ENCODE data around the gene ELFN2. TPM values are rescaled to one million over a fixed set of nuclear protein-coding genes. Genes with fewer than 3 reads are reported as not detected.

ELFN2 gene
- total RNA-seq, 6 experiments from 2014 or later, result 0.07 to 0.93 (median 0.49) TPM

DNA sequence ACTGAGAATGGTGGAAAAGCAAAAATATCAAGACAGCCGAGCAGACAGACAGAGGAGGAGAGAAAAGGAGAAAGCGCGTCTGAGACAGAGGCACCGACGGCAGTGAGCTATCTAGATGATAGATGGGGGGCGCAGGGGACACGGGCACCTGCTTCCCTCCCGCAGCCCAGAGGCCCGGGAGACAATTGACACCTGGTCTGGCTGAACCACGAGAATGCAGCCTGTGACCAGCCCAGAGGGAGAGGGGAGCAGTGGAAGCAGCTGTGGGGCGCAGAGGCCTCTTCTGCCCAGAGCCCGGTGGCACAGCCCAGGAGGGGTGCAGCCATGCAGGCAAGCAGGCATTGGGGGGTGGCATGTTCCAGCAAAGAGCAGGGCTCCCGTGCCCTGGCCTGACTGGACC lies 48.2 kb downstream of the ELFN2 start:
- intact Hi-C loops (cut with DNase I), result no loop called here
- no peak overlapping the region for H3K27ac ChIP-seq
- ATAC-seq (no peak), DNase-seq (no peak)
- no peak for TF ChIP-seq POLR2A (IDR thresholded peaks at IDR 0.05)
- TF ChIP-seq, protein P1, sequence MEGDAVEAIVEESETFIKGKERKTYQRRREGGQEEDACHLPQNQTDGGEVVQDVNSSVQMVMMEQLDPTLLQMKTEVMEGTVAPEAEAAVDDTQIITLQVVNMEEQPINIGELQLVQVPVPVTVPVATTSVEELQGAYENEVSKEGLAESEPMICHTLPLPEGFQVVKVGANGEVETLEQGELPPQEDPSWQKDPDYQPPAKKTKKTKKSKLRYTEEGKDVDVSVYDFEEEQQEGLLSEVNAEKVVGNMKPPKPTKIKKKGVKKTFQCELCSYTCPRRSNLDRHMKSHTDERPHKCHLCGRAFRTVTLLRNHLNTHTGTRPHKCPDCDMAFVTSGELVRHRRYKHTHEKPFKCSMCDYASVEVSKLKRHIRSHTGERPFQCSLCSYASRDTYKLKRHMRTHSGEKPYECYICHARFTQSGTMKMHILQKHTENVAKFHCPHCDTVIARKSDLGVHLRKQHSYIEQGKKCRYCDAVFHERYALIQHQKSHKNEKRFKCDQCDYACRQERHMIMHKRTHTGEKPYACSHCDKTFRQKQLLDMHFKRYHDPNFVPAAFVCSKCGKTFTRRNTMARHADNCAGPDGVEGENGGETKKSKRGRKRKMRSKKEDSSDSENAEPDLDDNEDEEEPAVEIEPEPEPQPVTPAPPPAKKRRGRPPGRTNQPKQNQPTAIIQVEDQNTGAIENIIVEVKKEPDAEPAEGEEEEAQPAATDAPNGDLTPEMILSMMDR (IDR thresholded peaks at IDR 0.05), result no peak
- H3K4me3 ChIP-seq, result no peak overlapping the region
- no peaks in the 10 kb centered on the region for H3K27me3 ChIP-seq
- no peaks in the 10 kb centered on the region for H3K4me1 ChIP-seq
- H3K9me3 ChIP-seq, result no peaks in the 10 kb centered on the region
- no peaks in the 10 kb centered on the region for H3K36me3 ChIP-seq
- WGBS (ENCODE audit: insufficient coverage, low coverage, low lambda C conversion rate, missing lambda C conversion rate), result 26% methylated on average over 7 of the region's 13 CpGs

DNA sequence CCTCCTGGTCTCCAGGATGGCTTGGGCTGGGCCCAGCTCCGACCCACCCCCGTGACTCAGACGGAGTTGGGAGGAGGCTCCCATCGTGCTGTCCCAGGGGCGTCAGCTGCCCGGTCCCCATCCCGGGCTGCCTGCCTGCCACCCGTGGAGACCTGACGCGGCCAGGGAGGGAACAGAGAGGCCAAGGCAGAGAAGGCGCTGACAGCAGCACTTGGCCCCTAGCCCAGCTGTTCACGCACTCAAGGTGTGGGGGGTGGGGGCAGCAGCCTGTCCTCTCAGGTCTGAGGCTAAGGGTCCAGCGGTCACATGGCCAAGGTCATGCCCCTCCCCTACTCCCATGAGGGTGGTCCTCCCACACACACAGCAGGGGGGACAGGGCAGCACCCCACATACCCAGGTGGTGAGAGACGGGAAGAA lies 48.6 kb downstream of the ELFN2 start:
- Histone ChIP-seq H3K27me3 (no peaks in the 10 kb centered on the region), H3K27ac (no peak overlapping the region), H3K36me3 (no peaks in the 10 kb centered on the region), H3K9me3 (no peaks in the 10 kb centered on the region), H3K4me3 (no peak overlapping the region), H3K4me1 (no peaks in the 10 kb centered on the region)
- DNase-seq (no peak), ATAC-seq (peak in 2 of 4 donors; percentile 12 to 22)
- intact Hi-C loops (cut with DNase I), result no loop called here
- no peak for TF ChIP-seq POLR2A (IDR thresholded peaks at IDR 0.05)
- TF ChIP-seq, protein P1 (IDR thresholded peaks at IDR 0.05), result no peak
- WGBS (ENCODE audit: insufficient coverage, low coverage, low lambda C conversion rate, missing lambda C conversion rate), result 15% methylated on average over 3 of the region's 14 CpGs

DNA sequence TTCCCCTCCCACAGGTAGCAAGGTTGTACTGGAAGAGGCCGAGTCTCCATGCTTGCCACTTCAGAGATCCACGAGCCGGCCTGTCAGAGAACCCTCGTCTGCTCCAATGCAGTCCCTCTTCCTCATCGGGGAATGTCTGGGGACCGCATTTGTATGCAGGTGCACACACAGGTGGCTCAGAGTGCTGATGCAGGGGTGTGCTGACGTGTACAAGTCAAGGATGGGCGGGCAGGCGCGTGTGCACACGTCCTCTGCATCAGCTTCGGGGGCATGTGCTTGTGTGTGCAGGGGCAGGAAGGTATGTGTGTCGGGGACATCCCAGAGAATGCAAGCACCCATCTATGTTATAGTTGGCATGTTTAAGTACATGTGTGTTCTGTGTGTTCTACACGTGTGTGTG lies 49.4 kb downstream of the ELFN2 start:
- ATAC-seq, result no peak
- no peak for TF ChIP-seq POLR2A (IDR thresholded peaks at IDR 0.05)
- TF ChIP-seq, protein P1 (IDR thresholded peaks at IDR 0.05), result no peak
- Histone ChIP-seq H3K4me1 (no peaks in the 10 kb centered on the region), H3K27me3 (no peaks in the 10 kb centered on the region), H3K9me3 (no peaks in the 10 kb centered on the region), H3K4me3 (no peak overlapping the region), H3K36me3 (no peaks in the 10 kb centered on the region), H3K27ac (no peak overlapping the region)
- no peak for DNase-seq
- intact Hi-C loops (cut with DNase I), result no loop called here
- WGBS (ENCODE audit: insufficient coverage, low coverage, low lambda C conversion rate, missing lambda C conversion rate), result no CpG with 5 or more reads among the region's 14 CpGs

DNA sequence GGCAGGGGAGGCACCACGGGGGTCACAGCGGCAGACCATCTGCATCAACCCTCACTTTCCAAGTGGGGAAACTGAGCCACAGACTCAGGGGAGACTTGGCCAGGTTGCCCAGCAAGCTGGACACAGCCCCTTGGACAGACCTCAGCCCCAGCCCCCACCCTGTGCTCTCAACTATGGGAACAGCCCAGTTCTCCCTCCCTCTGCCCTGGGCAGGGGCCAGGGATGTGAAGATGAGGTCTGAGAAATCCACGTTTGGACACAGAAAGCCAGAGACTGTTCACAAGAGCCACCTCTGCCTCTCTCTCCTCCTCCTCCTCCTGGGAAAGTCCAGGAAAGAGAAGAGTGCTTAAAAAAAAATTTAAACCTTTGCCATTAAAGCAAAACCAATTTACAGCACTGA lies 50.1 kb downstream of the ELFN2 start:
- H3K27ac ChIP-seq, result no peak overlapping the region
- H3K9me3 ChIP-seq, result no peaks in the 10 kb centered on the region
- TF ChIP-seq, protein P1 (IDR thresholded peaks at IDR 0.05), result no peak
- TF ChIP-seq POLR2A (IDR thresholded peaks at IDR 0.05), result no peak
- ATAC-seq (no peak), DNase-seq (no peak)
- intact Hi-C loops (cut with DNase I), result no loop called here
- no peak overlapping the region for H3K4me3 ChIP-seq
- no peaks in the 10 kb centered on the region for H3K4me1 ChIP-seq
- no peaks in the 10 kb centered on the region for H3K36me3 ChIP-seq
- H3K27me3 ChIP-seq, result no peaks in the 10 kb centered on the region
- 22% methylated on average over 1 of the region's 3 CpGs for WGBS (ENCODE audit: insufficient coverage, low coverage, low lambda C conversion rate, missing lambda C conversion rate)

DNA sequence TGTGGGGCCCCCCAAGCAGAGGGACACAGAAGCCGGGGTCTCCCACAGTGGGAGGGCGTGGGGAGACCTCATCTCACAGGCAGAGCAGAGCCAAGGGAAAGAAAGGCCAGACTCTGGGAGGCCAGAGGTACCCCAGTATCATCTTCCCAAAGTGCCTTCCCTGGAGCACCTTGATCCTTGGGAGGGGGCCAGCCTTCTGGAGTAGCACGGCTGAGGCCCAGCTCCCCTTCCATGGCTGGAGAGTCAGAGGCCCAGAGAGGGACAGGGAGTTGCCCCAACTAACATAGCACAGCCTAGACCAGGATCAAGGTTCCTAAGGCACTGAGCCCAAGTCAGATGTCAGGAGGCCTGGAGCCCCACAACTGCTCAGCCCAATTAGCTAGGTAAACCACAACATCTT lies 50.6 kb downstream of the ELFN2 start:
- ATAC-seq (no peak), DNase-seq (no peak)
- H3K27me3 ChIP-seq, result no peaks in the 10 kb centered on the region
- intact Hi-C loops (cut with DNase I), result no loop called here
- H3K27ac ChIP-seq, result no peak overlapping the region
- H3K9me3 ChIP-seq, result no peaks in the 10 kb centered on the region
- no peaks in the 10 kb centered on the region for H3K4me1 ChIP-seq
- WGBS (ENCODE audit: insufficient coverage, low coverage, low lambda C conversion rate, missing lambda C conversion rate), result 31% methylated on average over 3 of the region's 3 CpGs
- no peak overlapping the region for H3K4me3 ChIP-seq
- H3K36me3 ChIP-seq, result no peaks in the 10 kb centered on the region
- TF ChIP-seq, protein P1 (IDR thresholded peaks at IDR 0.05), result no peak
- TF ChIP-seq POLR2A (IDR thresholded peaks at IDR 0.05), result no peak

Measured in right lobe of liver (tissue), 6 donors.